Measurements from ENCODE around the gene MACROD2.

- TF ChIP-seq CTCF (conservative IDR thresholded peaks at IDR 0.05; ENCODE audit: low read depth, low read length), result no peak
- TF ChIP-seq EZH2 (IDR thresholded peaks at IDR 0.05; ENCODE audit: borderline replicate concordance, low read depth, low read length, poor library complexity, severe bottlenecking), result no peak
Measured at GRCh38 chr20:14295770-14296309, 300.5 kb downstream of the MACROD2 start.
